Melanocyte of skin (primary cell): ENCODE data around the gene PTDSS2. TPM values are rescaled to one million over a fixed set of nuclear protein-coding genes. Genes with fewer than 3 reads are reported as not detected.

ENCODE experiments used
- small RNA-seq, 2 donors: library from RNA; depleted of rRNA; stranded (forward); fragments of <200 nt; gene quantifications; one replicate each; pipeline ENCODE3, GENCODE V24; 2012
- total RNA-seq, 2 donors: library from RNA; depleted of rRNA; stranded (reverse); fragments of >200 nt; gene quantifications; 2 replicates each; pipeline ENCODE4 v1.2.3, GENCODE V29; 2012

Gene PTDSS2
- 10 to 100 TPM; 38.9 to 44.0 TPM for total RNA-seq

GRCh38 chr11:449889-450808, at the start of gene PTDSS2:
Gene PTDSS2 (plus strand): TSS chr11:450279. CDS start chr11:450456, 177 bp downstream.

GRCh38 chr11:441418-442274, 8.4 kb upstream of the PTDSS2 start, which contains the start of gene ANO9:
Gene ANO9 (minus strand): TSS chr11:442011. CDS start chr11:441926, 85 bp downstream.

GRCh38 chr11:506995-507726, 57.1 kb downstream of the PTDSS2 start, which contains the start of gene RNH1:
Gene RNH1 (minus strand): TSS chr11:507242. CDS start chr11:502162, 5,080 bp downstream.

GRCh38 chr11:535519-536454, 85.7 kb downstream of the PTDSS2 start, which contains the start of gene HRAS:
Gene HRAS (minus strand): TSS chr11:535576.

GRCh38 chr11:536841-537621, 87.0 kb downstream of the PTDSS2 start, which contains the start of gene LRRC56:
Gene LRRC56 (plus strand): TSS chr11:537527. CDS start chr11:540685, 3,158 bp downstream.

Small RNAs within 50 kb of the gene (small RNA-seq; reads per million reads assigned to genes)
- gene RN7SL838P: 0 reads per million in 2 donors

Other genes with a start within 250 kb of the PTDSS2 start
- 10 to 100 TPM in 1 of 2 donors, 1 to 10 TPM in 1; 10.0 to 11.7 TPM for gene BET1L, start 242.9 kb upstream of the PTDSS2 start, total RNA-seq
- gene RIC8A, start 242.6 kb upstream of the PTDSS2 start, total RNA-seq: 10 to 100 TPM; 91.2 to 96.4 TPM
- gene SIRT3, start 213.9 kb upstream of the PTDSS2 start, total RNA-seq: 1 to 10 TPM; 6.3 to 6.5 TPM
- 100 to 1,000 TPM; 109 to 159 TPM for gene PSMD13, start 213.3 kb upstream of the PTDSS2 start, total RNA-seq
- gene NLRP6, start 171.9 kb upstream of the PTDSS2 start, total RNA-seq: under 1 TPM in 1 of 2 donors, not detected in 1; under 0.01 TPM
- gene PGGHG, start 161.2 kb upstream of the PTDSS2 start, total RNA-seq: 1 to 10 TPM; 3.4 to 5.7 TPM
- not detected for gene IFITM5, start 150.8 kb upstream of the PTDSS2 start, total RNA-seq
- gene IFITM2, start 142.5 kb upstream of the PTDSS2 start, total RNA-seq: 10 to 100 TPM; 29.6 to 48.5 TPM
- 100 to 1,000 TPM; 611 to 715 TPM for gene IFITM1, start 136.2 kb upstream of the PTDSS2 start, total RNA-seq
- gene IFITM3, start 129.4 kb upstream of the PTDSS2 start, total RNA-seq: 100 to 1,000 TPM; 292 to 341 TPM
- gene B4GALNT4, start 80.8 kb upstream of the PTDSS2 start, total RNA-seq: 10 to 100 TPM in 1 of 2 donors, 1 to 10 TPM in 1; 5.0 to 15.8 TPM
- gene PKP3, start 56.1 kb upstream of the PTDSS2 start, total RNA-seq: 1 to 10 TPM; 1.3 to 1.4 TPM
- 10 to 100 TPM; 29.6 to 54.7 TPM for gene SIGIRR, start 35.3 kb upstream of the PTDSS2 start, total RNA-seq
- under 1 TPM in 1 of 2 donors, not detected in 1; under 0.01 TPM for gene ANO9, start 8.3 kb upstream of the PTDSS2 start, total RNA-seq
- gene RNH1, start 57.0 kb downstream of the PTDSS2 start, total RNA-seq: 100 to 1,000 TPM; 203 to 262 TPM
- gene HRAS, start 85.3 kb downstream of the PTDSS2 start, total RNA-seq: 10 to 100 TPM; 29.6 to 64.6 TPM
- gene LRRC56, start 87.2 kb downstream of the PTDSS2 start, total RNA-seq: under 1 TPM; under 0.01 to 0.33 TPM
- gene LMNTD2, start 110.5 kb downstream of the PTDSS2 start, total RNA-seq: 1 to 10 TPM in 1 of 2 donors, under 1 TPM in 1; 0.67 to 1.4 TPM
- gene RASSF7, start 110.7 kb downstream of the PTDSS2 start, total RNA-seq: 1 to 10 TPM; 2.1 to 7.3 TPM
- gene PHRF1, start 126.2 kb downstream of the PTDSS2 start, total RNA-seq: 10 to 100 TPM; 21.7 to 32.3 TPM
- 100 to 1,000 TPM; 148 to 177 TPM for gene IRF7, start 165.7 kb downstream of the PTDSS2 start, total RNA-seq
- not detected for gene CDHR5, start 174.7 kb downstream of the PTDSS2 start, total RNA-seq
- gene SCT, start 176.9 kb downstream of the PTDSS2 start, total RNA-seq: not detected
- not detected for gene DRD4, start 187.0 kb downstream of the PTDSS2 start, total RNA-seq
- 10 to 100 TPM; 39.3 to 53.7 TPM for gene DEAF1, start 244.9 kb downstream of the PTDSS2 start, total RNA-seq
- gene TMEM80, start 245.5 kb downstream of the PTDSS2 start, total RNA-seq: 10 to 100 TPM in 1 of 2 donors, 1 to 10 TPM in 1; 7.0 to 15.1 TPM